ENCODE results near the gene MAP4K4.
"Not testable (repeated sequence)": the region's sequence is repeated elsewhere in the genome, so short reads cannot be mapped to it uniquely, and the experiment has no call there.

The MAP4K4 gene

DNA sequence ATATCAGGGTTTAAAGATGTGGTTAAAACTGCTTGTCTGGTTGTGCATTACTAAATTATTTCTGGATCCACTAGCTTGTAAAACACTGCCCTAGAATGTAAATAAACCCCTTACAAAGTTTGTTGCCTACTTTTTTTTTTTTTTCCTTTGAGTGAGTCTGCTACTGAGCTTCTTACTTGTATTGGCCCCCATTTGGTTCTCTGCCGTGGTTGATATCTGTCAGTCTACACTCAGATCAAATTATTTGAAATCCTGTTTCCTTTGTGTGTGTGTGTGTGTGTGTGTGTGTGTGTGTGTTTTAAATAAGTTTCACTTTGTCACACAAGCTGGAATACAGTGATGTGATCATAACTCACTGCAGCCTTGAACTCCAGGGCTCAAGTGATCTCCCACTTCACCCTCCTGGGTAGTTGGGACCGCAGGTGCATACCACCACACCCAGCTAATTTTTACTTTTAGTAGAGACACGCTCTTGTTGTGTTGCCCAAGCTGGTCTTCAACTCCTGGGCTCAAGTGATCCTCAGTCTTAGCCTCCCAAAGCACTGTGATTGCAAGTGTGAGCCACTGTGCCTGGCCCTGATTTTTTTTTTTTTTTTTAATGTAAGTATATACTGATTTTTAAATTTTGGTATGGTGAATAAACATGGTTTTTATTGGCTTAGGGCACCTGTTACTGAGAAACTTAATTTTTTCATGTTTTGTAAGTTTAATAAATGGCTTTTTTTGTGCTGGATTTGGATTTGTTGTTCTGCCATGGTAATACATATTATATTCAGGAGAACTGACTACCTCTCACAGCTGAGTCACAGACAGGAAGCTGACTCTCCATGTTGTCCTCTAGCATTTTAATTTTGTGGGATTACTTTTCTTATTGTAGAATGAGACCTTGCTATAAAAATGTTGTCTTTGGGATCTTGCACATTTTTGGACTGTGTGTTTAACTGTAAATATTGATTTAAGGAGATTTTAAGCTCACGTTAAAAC, 48.5 kb downstream of the MAP4K4 start:
- no peak overlapping the region for H3K27ac ChIP-seq

DNA sequence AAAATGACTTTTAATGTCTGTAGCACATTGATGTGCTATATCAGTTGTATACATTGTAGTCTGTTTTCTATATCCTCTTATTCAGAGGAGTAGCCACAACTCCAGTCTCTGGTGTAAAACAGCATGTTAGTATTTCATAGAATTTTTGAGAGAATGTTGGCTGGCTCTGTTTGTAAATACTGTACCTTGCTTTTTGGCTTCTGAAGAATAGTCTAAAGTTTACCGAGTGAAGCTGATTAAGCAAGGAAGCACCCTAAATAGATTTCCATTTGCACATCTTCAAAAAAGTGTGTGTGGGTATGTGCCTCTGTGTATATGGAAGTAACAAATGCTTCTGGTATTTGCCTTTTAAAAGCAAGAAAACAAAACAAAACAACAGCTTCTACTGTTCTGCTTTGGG, 50.5 kb downstream of the MAP4K4 start:
- TF ChIP-seq, protein P1, sequence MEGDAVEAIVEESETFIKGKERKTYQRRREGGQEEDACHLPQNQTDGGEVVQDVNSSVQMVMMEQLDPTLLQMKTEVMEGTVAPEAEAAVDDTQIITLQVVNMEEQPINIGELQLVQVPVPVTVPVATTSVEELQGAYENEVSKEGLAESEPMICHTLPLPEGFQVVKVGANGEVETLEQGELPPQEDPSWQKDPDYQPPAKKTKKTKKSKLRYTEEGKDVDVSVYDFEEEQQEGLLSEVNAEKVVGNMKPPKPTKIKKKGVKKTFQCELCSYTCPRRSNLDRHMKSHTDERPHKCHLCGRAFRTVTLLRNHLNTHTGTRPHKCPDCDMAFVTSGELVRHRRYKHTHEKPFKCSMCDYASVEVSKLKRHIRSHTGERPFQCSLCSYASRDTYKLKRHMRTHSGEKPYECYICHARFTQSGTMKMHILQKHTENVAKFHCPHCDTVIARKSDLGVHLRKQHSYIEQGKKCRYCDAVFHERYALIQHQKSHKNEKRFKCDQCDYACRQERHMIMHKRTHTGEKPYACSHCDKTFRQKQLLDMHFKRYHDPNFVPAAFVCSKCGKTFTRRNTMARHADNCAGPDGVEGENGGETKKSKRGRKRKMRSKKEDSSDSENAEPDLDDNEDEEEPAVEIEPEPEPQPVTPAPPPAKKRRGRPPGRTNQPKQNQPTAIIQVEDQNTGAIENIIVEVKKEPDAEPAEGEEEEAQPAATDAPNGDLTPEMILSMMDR (conservative IDR thresholded peaks at IDR 0.05), result no peak
- TF ChIP-seq ZFX (IDR thresholded peaks at IDR 0.05), result no peak
- no peak overlapping the region for H3K27ac ChIP-seq

More for the DNA sequence above, 48.5 kb downstream of the MAP4K4 start:
- TF ChIP-seq, protein P1 (conservative IDR thresholded peaks at IDR 0.05), result no peak
- no peak for TF ChIP-seq ZFX (IDR thresholded peaks at IDR 0.05)

DNA sequence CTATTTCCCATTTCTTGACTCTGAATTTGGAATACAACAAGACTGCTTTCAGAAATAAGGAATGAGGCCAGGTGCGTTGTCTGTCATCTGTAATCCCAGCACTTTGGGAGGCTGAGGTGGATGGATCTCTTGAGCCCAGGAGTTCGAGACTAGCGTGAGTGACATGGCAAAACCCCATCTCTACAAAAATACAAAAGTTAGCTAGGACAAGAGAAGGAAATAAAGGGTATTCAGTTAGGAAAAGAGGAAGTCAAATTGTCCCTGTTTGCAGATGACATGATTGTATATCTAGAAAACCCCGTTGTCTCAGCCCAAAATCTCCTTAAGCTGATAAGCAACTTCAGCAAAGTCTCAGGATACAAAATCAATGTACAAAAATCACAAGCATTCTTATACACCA, 51.0 kb downstream of the MAP4K4 start:
- H3K27ac ChIP-seq, result not testable (repeated sequence)

DNA sequence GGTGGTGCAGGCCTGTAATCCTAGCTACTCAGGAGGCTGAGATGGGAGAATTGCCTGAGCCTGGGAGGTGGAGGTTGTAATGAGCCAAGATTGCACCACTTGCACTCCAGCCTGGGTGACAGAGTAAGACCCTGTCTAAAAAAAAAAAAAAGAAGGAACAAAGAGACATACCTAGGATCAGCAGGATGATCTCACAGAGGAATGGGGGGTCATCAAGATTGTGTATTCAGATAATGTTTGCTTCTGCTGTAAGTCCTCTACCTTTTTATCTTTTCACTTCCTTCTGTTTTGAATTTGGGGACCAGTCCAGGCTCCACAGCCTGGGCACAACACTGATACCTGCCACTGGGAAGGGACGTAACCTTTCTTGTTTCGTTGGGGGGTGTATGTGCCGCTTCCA, 53.2 kb downstream of the MAP4K4 start:
- TF ChIP-seq, protein P1 (conservative IDR thresholded peaks at IDR 0.05), result no peak
- TF ChIP-seq ZFX (IDR thresholded peaks at IDR 0.05), result no peak
- no peak overlapping the region for H3K27ac ChIP-seq

DNA sequence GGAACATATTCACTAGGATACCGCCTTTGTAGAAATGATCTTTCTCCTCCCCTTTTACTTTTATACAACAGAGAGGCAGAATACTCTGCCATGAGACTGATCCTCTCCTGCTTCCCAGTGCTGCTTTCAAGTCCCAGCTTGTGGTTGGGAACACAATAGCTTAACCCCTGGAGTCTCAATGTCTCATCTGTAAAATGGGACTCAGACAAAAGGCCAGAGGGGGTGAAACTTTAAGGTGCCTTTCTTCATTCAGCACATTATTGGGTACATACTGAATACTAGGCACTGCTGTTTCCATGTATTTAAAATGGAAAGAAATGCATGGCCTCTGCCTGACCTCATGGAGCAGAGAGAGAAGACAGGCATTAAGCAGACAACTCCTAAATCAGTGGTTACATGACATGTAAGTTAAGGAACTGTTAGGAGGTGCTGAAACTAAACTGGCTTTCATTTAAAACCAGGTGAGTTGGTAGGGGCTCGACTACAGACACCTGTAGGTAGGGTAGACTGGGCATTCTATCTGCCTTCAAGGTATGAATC, 53.8 kb downstream of the MAP4K4 start:
- no peak overlapping the region for H3K27ac ChIP-seq
- TF ChIP-seq, protein P1 (conservative IDR thresholded peaks at IDR 0.05), result no peak
- no peak for TF ChIP-seq ZFX (IDR thresholded peaks at IDR 0.05)

DNA sequence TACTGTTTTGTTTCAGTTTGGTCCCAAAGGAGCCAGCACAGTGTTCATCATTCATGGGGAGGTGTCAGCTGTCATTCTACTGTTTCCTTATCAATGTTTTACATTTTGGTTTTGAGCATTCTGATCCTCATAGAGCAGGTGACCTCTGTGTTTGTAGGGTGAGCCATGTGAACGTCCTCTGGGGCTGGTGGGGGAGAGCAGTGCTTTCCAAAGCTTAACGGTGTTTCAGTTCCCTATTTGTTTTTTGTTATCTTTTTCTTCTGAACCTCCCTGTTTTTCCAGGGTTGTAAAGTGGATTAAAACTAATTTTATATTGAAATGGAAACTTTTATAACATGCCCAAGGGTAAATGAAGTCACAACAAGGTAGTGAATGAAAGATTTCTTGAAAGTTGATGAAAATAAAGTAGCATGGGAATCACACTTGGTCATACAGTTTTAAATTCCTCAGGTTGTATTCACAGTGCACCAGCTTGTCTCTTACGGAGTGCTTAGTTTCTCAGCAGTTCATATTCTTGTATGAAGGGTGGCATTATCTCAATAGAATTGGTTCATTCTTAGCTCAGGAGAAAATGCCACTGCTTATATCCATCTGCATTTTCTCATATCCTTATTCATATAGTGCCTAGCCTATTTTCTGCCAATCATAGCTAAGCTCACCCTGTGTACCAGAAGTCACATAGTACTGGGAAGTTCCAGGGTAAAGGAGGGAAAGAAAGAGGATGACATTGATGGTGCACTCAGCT, 54.5 kb downstream of the MAP4K4 start:
- no peak for TF ChIP-seq ZFX (IDR thresholded peaks at IDR 0.05)
- TF ChIP-seq, protein P1 (conservative IDR thresholded peaks at IDR 0.05), result no peak
- no peak overlapping the region for H3K27ac ChIP-seq

DNA sequence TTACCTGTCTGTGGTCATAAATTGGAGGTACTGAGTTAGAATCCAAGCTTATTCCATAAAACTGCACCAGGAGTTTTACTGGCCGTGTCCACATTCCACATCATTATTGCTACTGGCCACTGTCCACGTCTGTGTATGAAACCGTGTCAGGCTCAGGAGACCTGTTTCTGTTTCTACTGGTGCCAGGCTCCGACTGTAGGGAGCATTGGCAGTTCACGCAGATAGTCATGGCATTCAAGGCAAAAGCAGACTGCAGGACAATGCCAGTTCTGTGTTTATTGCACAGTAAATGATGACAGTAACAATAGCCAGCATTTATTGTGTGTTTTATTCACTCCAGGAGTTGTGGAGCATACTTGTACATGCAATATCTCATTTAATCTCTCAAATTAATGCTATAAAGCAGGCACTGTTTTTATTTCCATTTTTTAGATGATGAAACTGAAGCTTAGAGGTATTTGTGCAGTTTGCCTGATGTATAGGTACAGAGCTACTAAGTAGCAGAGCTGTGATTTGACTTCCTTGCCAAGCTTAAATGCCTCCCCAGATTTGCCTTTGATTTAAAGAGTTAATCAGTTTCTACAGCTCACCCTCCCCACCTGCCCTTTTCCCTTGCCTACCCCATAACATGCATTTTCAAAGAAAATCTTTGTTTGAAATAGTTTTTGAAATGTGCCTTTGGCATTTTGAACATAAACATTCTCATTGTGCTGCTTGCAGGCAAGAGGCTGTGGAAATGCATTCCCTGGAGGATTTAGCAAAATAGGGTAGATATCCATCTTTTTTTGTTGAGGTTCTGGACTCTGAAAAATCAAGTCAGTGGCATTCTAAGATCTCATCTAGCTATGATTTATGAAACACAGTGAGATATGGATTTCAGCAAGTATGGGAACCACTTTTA, 55.5 kb downstream of the MAP4K4 start:
- no peak overlapping the region for H3K27ac ChIP-seq
- TF ChIP-seq, protein P1 (conservative IDR thresholded peaks at IDR 0.05), result no peak

Measured in C4-2B (cell line).